ENCODE results near the gene COBL. TPM values are rescaled to one million over a fixed set of nuclear protein-coding genes. Genes with fewer than 3 reads are reported as not detected.

The COBL gene
- total and polyA plus RNA-seq, 2 of the 8 experiments (the other 6 are each of a cell fraction or from before 2014, with no cell fraction given): 13.8 to 40.4 TPM

- TF ChIP-seq SP1 (IDR thresholded peaks at IDR 0.05; ENCODE audit: low read depth, low read length) (no peak), KDM1A (IDR thresholded peaks at IDR 0.05; ENCODE audit: borderline replicate concordance, low read length) (peak; percentile 76; the same call in 1 of the 2 replicates)
- Histone ChIP-seq H2BK5ac (ENCODE audit: low read depth, low read length) (no peak overlapping the region), H3K56ac (replicated peaks; ENCODE audit: insufficient read length, low read depth, low read length) (no peak overlapping the region), H3K4ac (replicated peaks; ENCODE audit: insufficient read length, low read depth, low read length) (no peak overlapping the region), H2BK120ac (replicated peaks; ENCODE audit: low read depth, low read length) (no peak overlapping the region), H2AK5ac (ENCODE audit: low read depth, low read length) (no peak overlapping the region), H3K4me2 (ENCODE audit: insufficient read depth in 1 of 2, low read depth in 2 of 2, low read length in 2 of 2) (no peak overlapping the region), H4K20me1 (replicated peaks in 1 of 2; ENCODE audit: control insufficient read depth in 1 of 2, insufficient read depth in 2 of 2, low read length in 2 of 2) (no peaks in the 10 kb centered on the region), H2BK15ac (ENCODE audit: low read length) (no peak overlapping the region), H3K18ac (ENCODE audit: extremely low read depth, low read length) (no peak overlapping the region), H3K14ac (ENCODE audit: insufficient read length) (no peak overlapping the region), H3K36me3 (ENCODE audit: control insufficient read depth in 2 of 4, insufficient read depth in 4 of 4, low read length in 3 of 4) (no peaks in the 10 kb centered on the region), H2AFZ (ENCODE audit: low read length) (no peak overlapping the region), H3K79me2 (ENCODE audit: control insufficient read depth in 1 of 2, insufficient read depth in 2 of 2, low read length in 2 of 2) (no peaks in the 10 kb centered on the region), H2BK12ac (ENCODE audit: low read depth, low read length) (no peak overlapping the region), H3K4me1 (replicated peaks in 1 of 4; ENCODE audit: control insufficient read depth in 3 of 4, insufficient read depth in 4 of 4, low read length in 3 of 4) (peaks cover 0 to 11% (median 5%) of the 10 kb centered on the region in 4 experiments; a peak in 4 of 7 replicates), H4K91ac (replicated peaks; ENCODE audit: insufficient read length, low read length) (no peak overlapping the region), H3K27me3 (replicated peaks in 1 of 4; ENCODE audit: control insufficient read depth in 3 of 4, extremely low read depth in 1 of 4, insufficient read depth in 3 of 4, low read length in 3 of 4) (no peaks in the 10 kb centered on the region), H4K8ac (ENCODE audit: extremely low read depth, insufficient read depth, low read length) (no peak overlapping the region), H3K23me2 (ENCODE audit: low read depth, low read length) (no peaks in the 10 kb centered on the region), H3K79me1 (ENCODE audit: low read depth, low read length) (0 out of 2 replicates have a peak, but pooled peaks cover 3% of the 10 kb centered on the region), H3K4me3 (ENCODE audit: extremely low read depth in 1 of 4, insufficient read depth in 2 of 4, low read depth in 3 of 4, low read length in 4 of 4) (no peak overlapping the region), H3K9me3 (ENCODE audit: insufficient read depth in 2 of 2, low read depth in 1 of 2, low read length in 1 of 2) (no peaks in the 10 kb centered on the region), H3K9ac (replicated peaks in 1 of 4; ENCODE audit: extremely low read depth in 1 of 4, low read depth in 3 of 4, low read length in 3 of 4) (no peak overlapping the region), H3K23ac (ENCODE audit: insufficient read length) (no peak overlapping the region), H4K5ac (ENCODE audit: insufficient read length, low read depth, low read length) (no peak overlapping the region), H3K27ac (ENCODE audit: low read depth, low read length) (no peak overlapping the region), H2BK20ac (ENCODE audit: low read length) (no peak overlapping the region)
- ChIA-PET CTCF (ENCODE audit: partially characterized antibody) (no interaction called here), POLR2A (ENCODE audit: partially characterized antibody) (no interaction called here)
- WGBS, 2 experiments (ENCODE audit: extremely low coverage in 1 of 2, insufficient coverage in 1 of 2, insufficient read length in 1 of 2, insufficient replicate concordance in 2 of 2, low coverage in 1 of 2, low lambda C conversion rate in 2 of 2, missing lambda C conversion rate in 1 of 2): 90% methylated on average over 3 of the region's 3 CpGs; no CpG with 5 or more reads in 1 of the 2 experiments
- DNase-seq (ENCODE audit: low read depth in 1 of 2, low spot score in 2 of 2): no peak
- no peak for FAIRE-seq
These were observed 212.3 kb downstream of the COBL start for GRCh38 chr7:51104278-51104677.
